Body of pancreas (tissue), 4 donors: ENCODE data around the gene ZC3H13.

Experiments
- POLR2A ChIP-seq, 3 donors: fragments of 450-650 bp; IDR thresholded peaks; one replicate each; pipeline ENCODE4 v1.6.1; 2016; ENCODE audit warnings: antibody characterized with exemption in 3 of 3, mild to moderate bottlenecking in 2 of 3
- TF ChIP-seq, protein P1 (sequence below), 7 experiments: fragments of 450-650 bp in 4 of 7; fragments of 200-600 bp in 3 of 7; sonication (generic) in 3 of 7; IDR thresholded peaks; one replicate each; pipeline ENCODE4 v1.5.1; 2016 to 2019; ENCODE audit warnings: antibody characterized with exemption in 7 of 7

DNA sequence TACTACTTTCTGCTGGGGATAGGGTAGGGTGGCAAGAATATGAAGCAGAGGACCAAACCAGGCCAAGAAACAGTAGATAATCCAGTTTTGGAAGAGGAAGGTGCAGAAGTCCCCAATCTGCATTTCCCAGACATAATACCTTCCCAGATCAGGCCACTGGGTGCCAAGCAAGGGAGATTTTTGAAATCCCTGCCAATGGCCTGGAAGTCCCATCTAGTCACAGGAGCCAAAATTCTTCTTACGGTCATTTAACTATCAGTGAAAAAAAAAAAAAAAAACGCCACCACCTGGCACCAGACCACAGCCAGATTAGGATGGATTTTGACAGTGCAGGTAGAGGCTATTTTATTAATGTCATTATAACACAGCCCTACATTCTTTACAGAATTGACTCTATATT is 57.8 kb downstream of the ZC3H13 start:
- TF ChIP-seq POLR2A (IDR thresholded peaks at IDR 0.05), result no peak
- TF ChIP-seq, protein P1, sequence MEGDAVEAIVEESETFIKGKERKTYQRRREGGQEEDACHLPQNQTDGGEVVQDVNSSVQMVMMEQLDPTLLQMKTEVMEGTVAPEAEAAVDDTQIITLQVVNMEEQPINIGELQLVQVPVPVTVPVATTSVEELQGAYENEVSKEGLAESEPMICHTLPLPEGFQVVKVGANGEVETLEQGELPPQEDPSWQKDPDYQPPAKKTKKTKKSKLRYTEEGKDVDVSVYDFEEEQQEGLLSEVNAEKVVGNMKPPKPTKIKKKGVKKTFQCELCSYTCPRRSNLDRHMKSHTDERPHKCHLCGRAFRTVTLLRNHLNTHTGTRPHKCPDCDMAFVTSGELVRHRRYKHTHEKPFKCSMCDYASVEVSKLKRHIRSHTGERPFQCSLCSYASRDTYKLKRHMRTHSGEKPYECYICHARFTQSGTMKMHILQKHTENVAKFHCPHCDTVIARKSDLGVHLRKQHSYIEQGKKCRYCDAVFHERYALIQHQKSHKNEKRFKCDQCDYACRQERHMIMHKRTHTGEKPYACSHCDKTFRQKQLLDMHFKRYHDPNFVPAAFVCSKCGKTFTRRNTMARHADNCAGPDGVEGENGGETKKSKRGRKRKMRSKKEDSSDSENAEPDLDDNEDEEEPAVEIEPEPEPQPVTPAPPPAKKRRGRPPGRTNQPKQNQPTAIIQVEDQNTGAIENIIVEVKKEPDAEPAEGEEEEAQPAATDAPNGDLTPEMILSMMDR (IDR thresholded peaks at IDR 0.05), result no peak
